NCI-H510A (cell line): ENCODE measurements around the gene RFT1.
A peak's percentile ranks its signal among the peaks of the same experiment; 100 is the strongest.

ENCODE experiments used
- DNase-seq: peaks from one replicate; lab custom pipeline; 2025; lab: John Stamatoyannopoulos, UW

Gene RFT1

DNA sequence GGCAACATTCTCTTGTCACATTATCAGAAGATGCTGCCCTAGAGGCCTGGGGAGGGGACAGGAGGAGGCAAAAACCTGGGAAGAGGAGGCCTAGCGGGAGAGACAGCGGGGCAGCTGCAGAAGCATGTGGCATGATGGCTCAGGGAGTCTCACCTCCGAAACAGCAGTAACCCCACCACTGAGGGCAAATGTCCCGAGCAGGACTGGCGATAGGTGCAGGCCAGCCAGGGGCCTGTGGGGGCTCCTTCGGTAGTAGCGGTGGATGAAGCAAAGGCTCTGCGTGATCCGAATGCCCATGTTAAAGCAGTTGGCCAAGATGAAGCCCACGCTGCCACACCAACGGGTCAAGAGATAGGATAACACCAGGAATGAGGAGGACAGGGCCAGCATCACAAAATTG lies 38.0 kb downstream of the RFT1 start:
- DNase-seq: no peak

DNA sequence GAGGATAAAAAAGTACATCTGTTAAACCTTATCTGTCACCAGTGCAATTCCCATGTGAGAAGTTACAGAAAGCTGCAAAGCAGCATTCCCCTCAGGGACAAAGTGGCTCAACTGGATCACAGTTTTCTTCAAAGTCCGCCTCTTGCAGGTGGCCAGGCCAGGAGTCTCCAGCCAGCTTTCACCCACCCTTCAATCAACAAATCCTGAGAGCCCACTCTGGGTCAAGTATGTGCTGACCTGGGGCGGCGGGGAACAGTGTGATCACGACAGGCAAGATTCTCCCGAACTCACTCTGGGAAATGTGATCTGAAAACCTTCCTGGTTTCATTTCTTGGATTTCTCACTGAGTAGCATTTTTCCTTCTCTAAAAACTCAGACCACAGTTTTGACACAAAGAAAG lies 39.2 kb downstream of the RFT1 start:
- no peak for DNase-seq

DNA sequence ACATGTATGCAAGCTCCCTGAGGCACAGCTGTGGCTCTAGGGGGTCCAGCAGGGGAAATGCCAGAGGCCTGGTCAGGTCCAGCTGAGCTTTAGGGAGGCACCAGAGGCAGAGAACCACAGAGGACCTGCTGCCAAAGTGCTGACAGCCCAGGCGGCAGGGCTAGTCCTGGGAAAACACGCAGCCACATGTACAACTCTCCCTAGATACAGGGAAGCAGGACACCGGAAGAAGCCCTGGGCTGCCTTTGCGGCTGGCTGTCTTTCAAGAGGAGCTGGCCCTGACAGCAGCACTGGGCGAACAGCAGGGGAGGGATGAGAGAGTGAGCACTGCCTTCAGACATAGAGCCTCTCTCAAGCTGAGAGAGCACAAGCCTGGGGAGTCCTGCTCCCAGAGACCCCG lies 40.7 kb downstream of the RFT1 start:
- no peak for DNase-seq

DNA sequence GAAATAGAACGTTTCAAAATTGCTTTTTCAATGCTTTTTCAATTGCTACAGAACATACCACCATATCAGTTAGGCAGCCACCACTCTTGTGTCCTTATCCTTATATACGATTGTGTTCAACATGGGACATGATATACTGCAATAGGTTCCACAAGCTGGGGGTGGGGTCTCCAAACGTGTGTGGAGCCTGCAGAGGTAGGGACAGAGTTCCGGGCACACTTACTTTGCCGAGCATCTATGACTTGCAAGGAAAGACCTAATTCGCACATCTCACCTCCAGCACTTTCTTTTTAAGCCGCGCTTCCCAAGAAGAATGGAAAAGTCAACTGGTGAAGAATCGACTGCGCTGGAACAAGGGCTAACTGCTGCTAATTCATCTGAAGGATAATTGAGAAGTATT lies 44.8 kb downstream of the RFT1 start:
- DNase-seq: no peak

DNA sequence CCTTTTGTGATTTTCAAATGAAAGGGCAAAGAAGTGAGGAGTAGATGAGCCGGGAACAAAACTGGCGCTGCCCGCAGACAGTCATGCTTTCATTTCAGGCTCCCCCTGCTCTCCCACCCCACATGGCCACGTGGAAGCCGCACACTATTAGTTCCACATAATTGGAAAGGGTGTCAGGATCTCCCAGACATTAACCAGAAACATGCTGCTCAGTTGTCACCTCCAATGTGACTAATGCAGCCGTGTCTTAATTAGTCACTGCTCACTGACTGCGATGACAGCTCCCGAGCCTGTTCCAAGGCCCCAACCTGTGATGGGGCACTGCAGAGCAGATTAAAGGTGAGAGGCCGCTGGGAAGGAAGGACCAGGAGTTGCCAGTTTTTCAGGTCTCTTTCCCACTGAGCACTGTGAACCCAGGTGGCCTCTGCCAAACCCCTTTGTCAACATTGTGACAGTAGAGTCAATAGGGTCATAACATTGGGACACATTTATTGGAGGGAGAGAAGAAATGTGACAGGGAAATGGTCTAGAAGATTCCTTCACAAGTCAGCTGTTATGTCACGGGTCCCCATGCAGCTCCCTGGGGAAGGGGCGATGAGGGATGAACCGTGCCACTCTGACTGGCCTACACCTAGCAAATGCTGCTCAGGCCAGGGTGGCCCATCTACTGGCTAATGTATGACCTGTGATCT lies 45.8 kb downstream of the RFT1 start:
- DNase-seq: no peak

DNA sequence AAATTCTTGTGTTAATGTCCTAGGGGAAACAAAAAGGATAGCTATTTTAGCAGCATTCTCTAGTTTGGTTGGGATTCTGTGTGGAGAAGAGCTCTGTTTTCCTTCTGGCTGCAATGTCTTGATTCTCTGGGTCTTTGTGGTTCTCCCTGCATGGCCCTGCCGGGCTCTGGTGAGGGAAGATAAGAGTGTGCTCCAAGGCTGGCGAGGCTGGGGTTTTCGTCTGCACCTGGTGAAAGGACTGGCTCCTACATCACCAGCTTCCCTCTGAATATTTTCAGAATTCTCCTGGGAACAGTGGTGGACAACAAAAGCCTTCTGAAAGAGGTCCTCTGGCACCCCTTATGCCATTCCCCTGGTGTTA lies 46.3 kb downstream of the RFT1 start:
- no peak for DNase-seq

DNA sequence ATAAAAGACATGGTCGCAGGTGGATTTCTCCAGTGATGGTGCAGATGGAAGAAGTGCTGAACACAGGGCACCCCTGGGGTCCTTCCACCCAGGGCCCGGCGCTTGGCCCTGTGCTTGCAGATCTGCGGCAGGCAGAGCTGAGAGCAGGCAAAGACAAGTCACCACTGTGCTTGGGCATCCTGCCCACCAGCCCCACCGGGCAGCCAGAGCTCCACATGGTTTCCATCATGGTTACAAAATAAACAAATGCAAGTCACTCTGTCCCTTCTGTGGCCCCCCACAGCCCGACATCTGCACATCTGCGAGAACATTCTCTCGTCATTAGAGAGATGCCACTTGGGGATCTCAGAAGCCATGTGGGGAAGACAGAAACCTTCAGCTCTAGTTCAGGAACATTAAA lies 46.7 kb downstream of the RFT1 start:
- DNase-seq: no peak

DNA sequence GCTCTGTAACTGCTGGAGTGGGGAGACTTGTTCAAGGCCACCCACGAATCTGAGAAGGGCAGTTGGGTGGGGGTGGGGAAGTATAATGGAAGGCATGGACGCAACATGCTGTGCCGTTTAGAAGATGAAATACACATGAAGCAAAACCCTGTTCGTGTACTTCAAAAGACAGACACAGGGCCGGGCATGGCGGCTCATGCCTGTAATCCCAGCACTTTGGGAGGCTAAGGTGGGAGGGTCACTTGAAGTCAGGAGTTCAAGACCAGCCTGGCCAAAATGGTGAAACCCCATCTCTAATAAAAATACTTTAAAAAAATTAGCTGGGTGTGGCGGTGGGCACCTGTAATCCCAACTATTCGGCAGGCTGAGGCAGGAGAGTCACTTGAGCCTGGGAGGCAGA lies 47.5 kb downstream of the RFT1 start:
- DNase-seq: no peak

DNA sequence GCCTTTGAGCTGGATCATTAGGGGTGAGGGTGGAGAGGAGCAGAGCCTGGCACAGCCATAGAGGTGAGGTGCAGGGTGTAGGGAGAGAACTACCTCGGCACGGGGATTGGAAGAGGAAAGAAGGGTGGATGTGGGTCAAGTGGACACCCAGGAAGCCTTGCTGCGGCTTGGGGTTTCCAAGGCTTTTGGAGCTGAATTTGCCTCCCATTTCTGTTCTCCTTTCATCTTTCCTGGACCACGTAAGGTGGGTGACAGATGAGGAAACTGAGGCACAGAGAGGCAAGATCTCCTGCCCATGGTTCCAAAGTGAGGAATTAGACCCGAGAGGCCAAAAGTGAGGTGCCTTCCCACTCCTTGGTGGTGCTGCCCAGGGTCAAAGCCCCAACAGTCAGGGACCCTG lies 48.9 kb downstream of the RFT1 start:
- no peak for DNase-seq

DNA sequence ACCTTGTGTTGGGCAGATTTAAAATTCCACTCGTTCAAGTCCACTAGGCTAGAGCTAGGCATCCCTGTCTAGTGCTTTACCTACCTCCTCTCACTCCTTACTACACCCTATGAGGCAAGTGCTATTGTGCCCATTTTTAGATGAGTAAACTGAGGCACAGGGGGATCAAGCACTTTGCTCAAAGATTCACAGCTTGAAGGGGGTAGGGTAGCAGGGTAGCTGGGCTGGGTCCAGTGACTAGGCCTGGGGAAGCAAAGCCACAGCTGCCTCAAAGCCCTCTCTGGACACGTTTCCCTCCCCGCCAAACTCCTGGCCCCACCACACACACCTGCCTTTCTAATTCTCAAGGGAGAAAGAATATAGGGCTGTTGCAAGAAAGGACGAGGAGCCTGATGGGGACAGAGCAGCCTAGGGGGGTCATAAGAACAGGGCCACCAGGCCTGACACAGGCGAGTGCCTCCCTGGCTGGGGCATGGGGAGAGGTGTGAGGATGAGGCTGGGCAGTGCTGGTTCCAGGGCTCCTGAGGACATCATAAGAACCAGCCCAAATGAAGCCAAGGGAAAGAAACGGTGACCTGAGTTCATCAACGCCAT lies 49.5 kb downstream of the RFT1 start:
- no peak for DNase-seq

DNA sequence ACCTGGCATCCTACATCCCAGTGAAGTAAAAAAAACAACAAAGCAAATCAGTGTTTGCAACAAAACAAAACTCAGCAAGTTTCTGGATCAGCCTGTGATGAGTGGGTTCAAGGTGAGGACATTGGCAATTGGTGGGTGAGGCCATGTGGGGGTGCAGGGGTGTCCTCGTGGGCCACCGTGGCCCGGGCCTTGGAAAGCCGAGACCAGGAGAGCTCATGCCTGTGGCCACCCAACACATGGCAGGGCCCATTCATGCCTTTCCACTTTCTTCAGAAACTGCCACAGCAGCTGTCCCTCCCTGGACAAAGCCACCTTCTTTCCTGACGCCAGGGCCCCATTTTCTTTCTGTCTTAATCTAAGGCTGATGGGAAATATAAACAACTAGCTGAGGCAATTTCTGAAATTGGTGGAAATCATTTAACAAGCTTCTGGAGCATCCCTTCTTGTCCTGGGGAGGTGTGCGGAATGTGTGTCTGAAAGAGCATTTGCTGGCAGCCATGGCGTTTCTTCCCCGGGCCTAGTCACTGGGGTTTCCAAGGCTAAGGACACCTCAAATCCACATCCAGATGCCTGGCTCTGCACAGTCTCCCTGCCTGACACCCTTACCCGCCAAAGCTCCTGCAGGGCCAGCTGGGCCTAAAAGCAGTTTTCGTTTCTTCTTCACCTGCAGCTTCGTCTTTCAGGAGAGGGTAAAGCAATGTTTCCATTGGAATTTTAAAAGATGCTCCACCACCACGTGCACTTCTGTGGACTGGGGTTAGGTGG lies 50.3 kb downstream of the RFT1 start:
- no peak for DNase-seq

DNA sequence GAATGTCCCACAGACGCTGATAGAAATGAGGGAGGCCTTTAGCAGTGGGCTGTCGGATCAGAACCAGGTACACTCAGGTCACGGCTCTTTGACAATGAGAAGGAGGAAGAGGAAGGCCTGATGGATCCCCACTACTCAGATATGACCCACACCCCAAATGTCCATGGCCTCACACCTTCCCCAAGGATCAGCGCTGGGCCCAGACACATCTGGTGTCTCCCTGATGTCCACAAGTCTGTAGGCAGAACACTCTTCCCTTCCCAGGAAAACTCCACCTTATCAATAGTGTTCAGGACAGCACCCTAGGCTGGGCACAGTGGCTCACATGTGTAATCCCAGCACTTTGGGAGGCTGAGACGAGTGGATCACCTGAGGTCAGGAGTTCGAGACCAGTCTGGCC lies 51.1 kb downstream of the RFT1 start:
- no peak for DNase-seq

DNA sequence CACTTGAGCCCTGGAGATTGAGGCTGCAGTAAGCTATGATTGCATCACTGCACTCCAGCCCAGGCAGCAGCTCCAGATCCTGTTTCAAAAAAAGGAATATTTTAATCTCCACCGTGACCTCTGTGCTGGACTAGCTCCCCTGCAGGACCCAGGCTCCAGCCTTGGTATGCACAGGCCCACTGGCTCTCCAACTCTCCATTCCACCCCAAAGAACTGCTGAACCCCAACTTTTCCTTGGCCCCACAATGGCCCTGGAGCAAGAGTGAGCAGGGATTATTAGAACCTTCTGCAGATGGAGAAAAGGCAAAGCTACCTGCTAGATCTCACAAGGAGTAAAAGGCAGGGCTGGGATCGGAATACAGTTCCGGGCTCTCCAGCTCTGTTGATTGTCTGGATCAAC lies 51.6 kb downstream of the RFT1 start:
- no peak for DNase-seq

DNA sequence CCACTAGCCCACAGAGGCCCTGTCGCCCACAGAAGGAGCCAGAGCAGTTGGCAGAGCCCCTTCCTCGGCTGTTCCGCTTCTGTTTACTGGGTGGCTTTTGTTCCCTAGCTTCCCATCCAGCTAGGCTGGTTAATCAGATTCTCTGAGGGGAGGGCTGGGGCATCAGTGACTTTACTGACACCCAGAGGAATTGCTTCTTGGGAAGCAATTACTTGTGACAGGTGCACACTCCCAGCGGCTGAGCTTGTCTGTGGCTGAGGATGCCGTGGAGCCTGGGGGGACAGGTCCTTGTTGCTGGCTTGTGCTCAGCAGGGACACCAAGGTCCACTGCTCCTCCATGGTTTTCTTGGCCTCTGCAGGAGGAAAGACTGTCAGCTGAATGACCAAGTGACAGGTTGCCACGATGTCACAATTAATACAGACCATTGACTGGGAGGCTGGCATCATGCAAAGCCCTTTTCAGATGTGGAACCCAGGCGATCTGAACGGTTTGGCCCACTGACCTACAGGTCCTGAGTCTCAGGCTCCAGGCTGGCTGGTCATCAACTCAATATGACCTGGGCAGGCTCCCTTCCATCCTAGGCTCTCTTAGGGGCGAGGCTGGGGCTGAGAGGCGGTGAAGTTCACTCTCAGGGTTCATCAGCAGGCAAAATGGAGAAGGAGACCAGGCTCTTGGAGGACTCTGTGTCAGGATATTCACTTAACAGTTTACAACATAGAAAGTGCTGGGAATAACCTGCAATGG lies 52.6 kb downstream of the RFT1 start:
- no peak for DNase-seq

DNA sequence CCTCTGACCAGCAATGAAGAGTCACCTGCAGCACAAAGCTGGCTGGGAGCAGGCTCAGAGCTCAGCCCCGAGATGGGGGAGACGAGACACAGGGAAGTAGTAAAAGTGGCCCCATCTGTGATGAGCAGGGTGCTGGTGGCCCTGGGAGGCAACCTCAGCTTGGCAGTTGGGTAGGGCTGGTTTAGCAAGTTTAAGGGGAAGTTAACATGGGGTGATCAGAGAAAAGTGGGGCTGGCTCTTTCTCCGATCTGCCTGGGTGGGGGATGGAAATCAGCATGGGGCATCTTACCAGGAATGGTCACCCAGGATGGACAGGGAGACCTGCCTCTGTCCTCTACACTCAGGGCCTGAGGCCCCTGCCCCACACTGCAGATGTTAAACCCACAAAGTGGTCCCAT lies 54.5 kb downstream of the RFT1 start:
- no peak for DNase-seq

DNA sequence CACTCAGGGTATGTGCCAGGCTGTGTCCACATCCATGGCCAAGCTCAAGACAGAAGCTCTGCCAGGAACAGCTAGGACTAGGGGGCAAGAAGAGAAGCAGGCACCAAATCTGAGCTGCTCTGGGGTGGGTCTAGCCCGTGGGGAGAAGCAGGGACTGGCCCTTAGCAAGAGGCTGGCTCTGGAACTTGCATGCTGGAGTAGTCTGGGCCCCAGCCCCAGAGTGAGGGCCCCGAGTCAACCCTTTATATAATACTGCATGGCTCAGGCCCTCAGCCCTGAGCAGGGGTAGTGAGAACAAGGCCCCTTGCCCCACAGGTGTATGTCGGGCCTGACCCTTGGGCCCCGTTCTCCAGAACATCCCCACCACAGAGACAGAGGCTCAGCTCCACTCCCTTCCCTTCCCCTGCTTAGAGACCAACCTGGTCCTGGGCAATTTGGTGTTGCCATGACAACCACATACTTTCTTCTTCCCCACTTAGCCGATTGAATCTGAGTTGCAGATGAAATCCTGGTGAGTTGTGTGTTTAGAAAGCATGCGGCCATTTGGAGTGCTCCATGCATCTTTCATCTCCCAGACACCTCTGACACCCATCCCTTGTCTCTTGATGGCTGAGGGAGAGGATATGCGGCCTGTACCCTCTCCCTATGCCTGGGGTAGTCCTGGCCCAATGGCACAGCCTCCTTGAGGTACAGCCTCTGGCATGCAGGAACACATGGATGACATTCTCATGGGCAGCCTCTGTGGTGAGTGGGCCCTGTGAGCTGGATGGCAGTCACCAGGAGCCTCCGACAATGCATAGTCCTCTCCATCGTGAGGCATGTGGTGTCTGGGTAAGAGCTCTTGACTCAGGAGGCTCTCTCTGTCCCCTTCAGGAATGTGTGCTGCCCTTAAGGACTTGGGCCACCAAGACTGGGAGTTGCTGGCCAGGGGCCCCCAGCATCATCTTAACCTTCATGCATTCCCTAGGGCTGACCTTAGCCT lies 55.2 kb downstream of the RFT1 start:
- no peak for DNase-seq

DNA sequence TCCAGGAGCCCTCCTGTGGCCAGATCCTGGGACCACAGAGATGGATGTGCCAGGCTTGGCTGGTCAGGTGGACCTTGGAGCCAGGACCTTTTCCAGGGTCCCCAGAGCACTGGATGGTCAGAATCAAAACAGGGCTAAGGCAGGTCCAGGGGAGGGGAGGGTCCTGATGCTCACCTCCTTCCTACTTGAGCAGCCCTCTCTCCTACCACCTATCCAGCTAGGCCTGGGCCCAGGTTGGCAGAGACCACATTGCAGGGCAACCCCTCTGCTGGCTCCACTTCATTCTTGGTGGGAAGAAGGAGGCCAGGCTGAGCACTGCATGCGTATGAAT lies 55.9 kb downstream of the RFT1 start:
- DNase-seq: no peak

DNA sequence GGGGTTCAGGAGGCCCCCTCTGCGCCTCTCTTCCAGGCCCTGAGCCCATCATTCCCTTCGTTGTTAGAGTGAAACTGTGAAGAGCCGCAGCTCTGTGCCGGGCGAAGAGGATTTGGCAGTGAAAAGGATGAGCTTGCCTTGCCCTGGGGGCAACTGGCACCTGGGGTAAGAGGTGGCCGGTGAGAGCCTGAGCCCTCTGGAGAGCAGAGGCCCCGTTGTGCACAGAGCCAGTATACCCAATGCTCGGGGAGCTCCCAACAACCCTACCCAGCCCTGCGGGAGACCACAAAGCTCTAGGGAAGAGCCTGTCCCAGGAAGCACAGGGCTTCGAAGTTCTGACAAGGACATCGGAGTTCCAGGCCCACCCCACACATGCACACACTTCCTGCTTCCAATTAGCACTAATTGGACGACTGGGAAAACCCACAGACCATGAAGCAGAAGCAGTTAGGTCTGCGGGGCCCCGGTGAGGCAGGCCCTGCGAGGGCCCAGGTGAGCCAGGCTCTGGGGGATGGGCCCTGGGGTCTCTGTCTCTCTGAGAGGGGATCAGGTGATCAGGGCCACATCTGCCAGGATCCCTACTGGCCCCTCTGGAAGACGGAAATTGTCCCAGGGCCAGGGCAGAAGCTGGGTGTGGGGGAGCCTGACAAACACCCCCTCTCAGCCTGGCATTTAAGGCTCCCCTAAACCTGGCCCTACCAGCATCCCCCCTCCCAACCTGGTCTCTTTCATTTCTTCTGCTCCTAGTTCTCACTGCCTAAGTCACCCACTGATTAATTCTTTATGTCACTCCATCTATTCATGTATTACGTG lies 56.5 kb downstream of the RFT1 start:
- no peak for DNase-seq

DNA sequence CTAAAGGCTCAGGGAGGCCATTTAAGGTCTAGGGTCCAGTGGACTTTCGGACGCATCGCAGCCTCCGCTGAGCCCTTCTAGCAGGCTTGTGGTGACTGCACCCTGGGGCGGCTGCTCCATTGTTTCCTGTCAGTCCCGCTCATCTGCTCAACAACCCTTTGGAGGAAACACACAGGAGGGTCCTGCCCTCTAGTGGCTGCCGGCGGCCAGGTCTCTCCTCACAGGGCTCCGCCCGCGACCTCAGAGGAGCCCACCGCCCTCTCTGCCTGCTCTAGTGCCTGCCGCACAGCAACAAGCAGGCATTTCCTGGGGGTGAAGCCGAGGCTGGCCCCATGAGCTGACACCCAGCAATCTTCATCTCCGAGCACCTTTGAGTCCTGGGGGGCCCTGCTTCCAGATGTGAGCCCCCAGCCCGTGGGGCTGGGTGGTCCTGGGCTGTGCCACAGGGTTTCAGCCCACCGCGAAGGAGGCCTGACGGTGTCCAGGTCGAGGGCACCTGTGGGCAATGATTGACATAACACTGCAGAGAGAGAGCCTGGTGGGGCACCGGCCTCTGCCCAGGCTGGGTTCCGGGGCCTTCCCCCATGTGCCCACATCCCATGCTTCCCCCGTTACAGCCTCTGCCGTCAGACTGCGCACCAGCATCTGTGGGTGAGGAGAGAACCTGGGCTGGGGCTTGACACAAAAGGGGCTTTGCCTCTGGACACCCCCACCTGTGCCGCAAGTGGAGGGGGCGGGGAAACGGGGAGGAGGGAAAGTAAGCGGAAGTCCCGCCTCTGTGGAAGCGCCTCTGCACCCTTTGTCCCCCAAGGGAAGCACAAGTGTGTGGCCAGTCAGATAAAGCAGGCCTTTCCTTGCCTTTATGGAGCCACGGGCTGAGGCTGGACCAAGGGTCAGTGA lies 57.3 kb downstream of the RFT1 start:
- peak; percentile 44 for DNase-seq

DNA sequence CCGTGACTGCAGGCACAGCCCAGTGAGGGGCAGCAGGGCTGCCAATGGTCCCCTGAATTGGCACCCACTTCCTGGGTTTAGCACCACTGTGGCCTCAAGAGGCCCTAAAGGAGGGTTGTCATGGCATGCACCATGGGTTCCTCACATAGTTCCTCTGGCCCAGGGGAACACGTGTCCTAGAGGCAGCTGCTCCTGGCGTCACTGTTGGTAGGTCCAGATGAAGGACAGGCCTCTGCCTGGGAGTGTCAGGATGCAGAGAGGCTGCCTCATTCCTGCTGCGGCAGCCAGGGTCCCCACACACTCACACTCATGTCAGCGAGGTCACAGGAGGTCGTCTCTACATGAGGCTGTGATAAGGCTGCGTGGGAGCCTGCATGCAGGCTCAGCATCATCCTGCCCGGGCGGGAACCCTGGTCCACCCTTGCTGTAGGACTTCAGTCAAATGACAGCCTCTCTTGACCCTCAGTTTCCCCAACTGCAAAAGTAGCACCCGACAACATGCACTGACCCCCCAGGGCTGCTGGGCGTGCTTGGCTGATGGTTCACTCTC lies 58.3 kb downstream of the RFT1 start:
- DNase-seq: no peak
